Mesenteric fat pad (tissue), 1 donor: Measurements from ENCODE around the gene KIF7. TPM values are rescaled to one million over a fixed set of nuclear protein-coding genes. Genes with fewer than 3 reads are reported as not detected.
A peak's percentile ranks its signal among the peaks of the same experiment; 100 is the strongest.

Experiments
- DNase-seq: peaks from one replicate; pipeline ENCODE4 v3.0.0-alpha.2; 2020; ENCODE audit warnings: low spot score
- total RNA-seq: library from RNA; stranded (reverse); fragmentation: NEBNext Ultra II Directional; extraction: Animal tissue kit (Norgen Biotek cat#: 25700); gene quantifications from one replicate; pipeline ENCODE4 v1.2.1, GENCODE V29; 2021
- donor health status: DM: yes; HTN: yes; CAD: no.

Gene KIF7
- total RNA-seq, 1 donor from 2014 or later = 12.7 TPM

- DNase-seq = no peak
These were observed 16.4 kb upstream of the KIF7 start for GRCh38 chr15:89671687-89672086.

GRCh38 chr15:89670971-89671560, 15.8 kb upstream of the KIF7 start:
- no peak for DNase-seq

- peak; percentile 60 for DNase-seq
These were observed 14.7 kb upstream of the KIF7 start for GRCh38 chr15:89669941-89670340.

- no peak for DNase-seq
These were observed 14.1 kb upstream of the KIF7 start for GRCh38 chr15:89669309-89669865.

GRCh38 chr15:89668171-89668570, 12.9 kb upstream of the KIF7 start:
- DNase-seq = no peak

- no peak for DNase-seq
These were observed 12.4 kb upstream of the KIF7 start for GRCh38 chr15:89667706-89667960.

GRCh38 chr15:89666858-89667705, 11.8 kb upstream of the KIF7 start:
- no peak for DNase-seq

- peak; percentile 84 for DNase-seq
These were observed 11.1 kb upstream of the KIF7 start for GRCh38 chr15:89666184-89666857.

- DNase-seq = no peak
These were observed 10.3 kb upstream of the KIF7 start for GRCh38 chr15:89665449-89666181.

GRCh38 chr15:89664441-89665350, 9.4 kb upstream of the KIF7 start:
- no peak for DNase-seq

- DNase-seq = peak; percentile 89
These were observed 7.8 kb upstream of the KIF7 start for GRCh38 chr15:89662893-89663626.

- peak; percentile 47 for DNase-seq
These were observed 5.3 kb upstream of the KIF7 start for GRCh38 chr15:89660556-89660955.

- DNase-seq = no peak
These were observed 4.0 kb upstream of the KIF7 start for GRCh38 chr15:89659295-89659694.

- DNase-seq = no peak
These were observed 2.5 kb upstream of the KIF7 start for GRCh38 chr15:89657686-89658200.

GRCh38 chr15:89656116-89656815, 999 bp upstream of the KIF7 start:
- DNase-seq = peak; percentile 11

- peak; percentile 85 for DNase-seq
These were observed 936 bp downstream of the KIF7 start for GRCh38 chr15:89654301-89654761.

- DNase-seq = no peak
These were observed 1.7 kb downstream of the KIF7 start for GRCh38 chr15:89653578-89653977.

- DNase-seq = peak; percentile 82
These were observed 2.6 kb downstream of the KIF7 start for GRCh38 chr15:89652666-89653065.

GRCh38 chr15:89652131-89652530, 3.1 kb downstream of the KIF7 start:
- DNase-seq = peak; percentile 53
